Islet precursor cell (in vitro differentiated cells): ENCODE data around the gene SRSF3.

Experiments
- DNase-seq: peaks from one replicate; pipeline ENCODE4 v3.0.0-alpha.2; 2018

Gene SRSF3

GRCh38 chr6:36624461-36625157 is 30.4 kb downstream of the SRSF3 start:
- DNase-seq, result no peak

- DNase-seq, result no peak
Observed at GRCh38 chr6:36625158-36625919, 31.2 kb downstream of the SRSF3 start.

GRCh38 chr6:36626636-36627035 is 32.5 kb downstream of the SRSF3 start:
- DNase-seq, result no peak

GRCh38 chr6:36627141-36627540 is 33.0 kb downstream of the SRSF3 start:
- DNase-seq, result peak; percentile 43

GRCh38 chr6:36627801-36628246 is 33.7 kb downstream of the SRSF3 start:
- DNase-seq, result no peak

- DNase-seq, result no peak
Observed at GRCh38 chr6:36629784-36630183, 35.6 kb downstream of the SRSF3 start.

GRCh38 chr6:36631326-36632011 is 37.3 kb downstream of the SRSF3 start:
- DNase-seq, result no peak

GRCh38 chr6:36633370-36633769 is 39.2 kb downstream of the SRSF3 start:
- no peak for DNase-seq

- DNase-seq, result peak; percentile 64
Observed at GRCh38 chr6:36633915-36634314, 39.8 kb downstream of the SRSF3 start.

GRCh38 chr6:36634317-36635108 is 40.4 kb downstream of the SRSF3 start:
- no peak for DNase-seq

GRCh38 chr6:36636283-36636682 is 42.1 kb downstream of the SRSF3 start:
- DNase-seq, result no peak

GRCh38 chr6:36636687-36637418 is 42.7 kb downstream of the SRSF3 start:
- DNase-seq, result peak; percentile 54

- DNase-seq, result no peak
Observed at GRCh38 chr6:36638579-36638978, 44.4 kb downstream of the SRSF3 start.

- no peak for DNase-seq
Observed at GRCh38 chr6:36639171-36639808, 45.1 kb downstream of the SRSF3 start.

GRCh38 chr6:36641543-36641942 is 47.4 kb downstream of the SRSF3 start:
- no peak for DNase-seq

- peak; percentile 49 for DNase-seq
Observed at GRCh38 chr6:36642913-36643817, 49.0 kb downstream of the SRSF3 start.

- DNase-seq, result no peak
Observed at GRCh38 chr6:36643977-36644376, 49.8 kb downstream of the SRSF3 start.

- no peak for DNase-seq
Observed at GRCh38 chr6:36649086-36649485, 54.9 kb downstream of the SRSF3 start.

GRCh38 chr6:36649701-36650484 is 55.7 kb downstream of the SRSF3 start:
- no peak for DNase-seq
